OCI-LY7 (cell line): ENCODE results near the gene TMC5.

ENCODE experiments used
- CTCF ChIP-seq: fragments of 200-600 bp; sonication (generic); conservative IDR thresholded peaks from 2 replicates; pipeline ENCODE4 v1.5.1; 2014; ENCODE audit warnings: mild to moderate bottlenecking, antibody characterized with exemption, low read length, moderate library complexity, mixed read lengths
- EZH2phosphoT487 ChIP-seq: fragments of 200-600 bp; sonication (generic); IDR thresholded peaks from 2 replicates; pipeline ENCODE4 v1.6.1; 2018; ENCODE audit warnings: low read depth, borderline replicate concordance, mild to moderate bottlenecking, mixed run types, antibody characterized with exemption, low read length, moderate library complexity, mixed read lengths

DNA sequence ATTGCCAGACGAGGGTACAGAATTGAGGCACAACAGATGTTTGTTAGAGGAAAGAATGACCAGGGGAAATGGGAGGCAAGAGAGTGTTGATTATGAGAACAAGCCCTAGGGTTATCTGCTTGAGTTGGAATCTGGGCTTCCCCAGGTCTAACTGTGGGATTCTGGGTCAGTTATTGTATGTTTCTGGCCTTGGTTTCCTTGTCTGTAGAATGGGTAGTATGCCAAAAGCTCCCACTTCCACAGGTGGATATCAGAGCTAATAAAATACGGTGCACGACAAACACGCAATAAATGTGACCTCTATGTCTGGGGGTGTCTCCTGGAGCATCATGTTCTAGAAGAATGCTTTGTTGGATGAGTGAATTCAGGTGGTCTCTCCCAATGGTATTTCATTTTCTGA lies 517 bp downstream of the TMC5 start:
- no peak for TF ChIP-seq CTCF
- TF ChIP-seq EZH2phosphoT487, result no peak
